ENCODE measurements around the gene MCC. TPM values are rescaled to one million over a fixed set of nuclear protein-coding genes. Genes with fewer than 3 reads are reported as not detected.

MCC gene
- total and polyA plus RNA-seq, 2 experiments from 2014 or later, result 3.4 to 8.8 TPM

DNA sequence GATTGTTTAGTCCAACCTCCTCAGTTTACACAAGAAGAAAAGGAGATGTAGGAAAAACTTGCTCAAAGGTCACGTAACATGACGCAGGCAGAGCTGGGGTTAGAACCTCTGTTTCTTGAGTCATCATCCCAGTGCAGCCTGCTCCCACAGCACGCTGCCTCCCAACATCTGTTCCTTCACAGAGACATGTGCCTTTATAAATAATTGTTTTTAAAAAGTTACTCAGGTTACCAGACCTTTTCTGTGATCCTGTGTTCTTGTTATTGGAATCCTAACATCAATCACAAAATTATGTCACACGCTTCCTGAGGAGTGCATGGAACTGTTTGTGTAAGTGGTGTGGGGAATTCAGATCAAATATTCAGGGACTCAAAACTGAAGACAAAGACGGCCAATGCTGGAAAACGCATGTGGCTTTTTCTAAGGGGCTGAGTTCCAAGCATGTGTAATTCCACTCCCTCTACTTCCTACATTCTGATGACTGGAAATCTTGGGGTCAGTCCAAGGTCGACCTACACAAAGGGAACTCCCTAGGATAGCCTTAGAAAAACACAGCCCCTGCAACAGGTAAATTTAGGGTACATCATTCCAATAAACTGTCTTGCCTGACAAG, 237.8 kb downstream of the MCC start:
- Histone ChIP-seq H4K20me1 (ENCODE audit: insufficient read depth) (no peaks in the 10 kb centered on the region), H3K9me2 (ENCODE audit: insufficient read depth) (peaks cover 3% of the 10 kb centered on the region; the same call in 1 of the 2 replicates), H3K27me3 (replicated peaks; ENCODE audit: insufficient read depth) (no peaks in the 10 kb centered on the region), H3K4me2 (ENCODE audit: unreplicated experiment) (peak overlapping the region; percentile 33), H3K79me2 (ENCODE audit: insufficient read depth) (no peaks in the 10 kb centered on the region), H3K27ac (peak overlapping the region; percentile 81), H3K9me3 (ENCODE audit: low read depth) (no peaks in the 10 kb centered on the region), H3K36me3 (ENCODE audit: low read depth) (no peaks in the 10 kb centered on the region), H2AFZ (no peak overlapping the region), H3K4me1 (ENCODE audit: insufficient read depth) (peaks cover 39% of the 10 kb centered on the region), H3K4me3 (no peak overlapping the region), H3K9ac (peak overlapping the region; percentile 66), H3F3A (ENCODE audit: insufficient read depth) (peaks cover 23% of the 10 kb centered on the region; the same call in 1 of the 2 replicates)
- no peak for TF ChIP-seq EZH2 (IDR thresholded peaks at IDR 0.05; ENCODE audit: insufficient read depth, poor library complexity, severe bottlenecking)
- no peak for TF ChIP-seq EZH2phosphoT487 (IDR thresholded peaks at IDR 0.05; ENCODE audit: insufficient read depth, low read depth)
- in situ Hi-C loops (cut with MboI), result no loop called here
- DNase-seq, result peak; percentile 90
- 10 to 18% methylated on average over 7 of the region's 7 CpGs for WGBS, 2 experiments (ENCODE audit: low coverage in 1 of 2, low lambda C conversion rate in 2 of 2, missing lambda C conversion rate in 2 of 2)

GRCh38 chr5:113249206-113249605, 239.0 kb downstream of the MCC start:
- no peak overlapping the region for H3K27ac ChIP-seq
- H3K4me1 ChIP-seq (ENCODE audit: insufficient read depth), result peaks cover 35% of the 10 kb centered on the region
- peak overlapping the region; percentile 66; the same call in 1 of the 2 replicates for H3K9ac ChIP-seq
- H3F3A ChIP-seq (ENCODE audit: insufficient read depth), result peaks cover 23% of the 10 kb centered on the region; the same call in 1 of the 2 replicates
- peaks cover 3% of the 10 kb centered on the region; the same call in 1 of the 2 replicates for H3K9me2 ChIP-seq (ENCODE audit: insufficient read depth)
- H3K4me2 ChIP-seq (ENCODE audit: unreplicated experiment), result no peak overlapping the region
- H3K9me3 ChIP-seq (ENCODE audit: low read depth), result no peaks in the 10 kb centered on the region
- no peak for DNase-seq
- no peak overlapping the region for H2AFZ ChIP-seq
- TF ChIP-seq EZH2 (IDR thresholded peaks at IDR 0.05; ENCODE audit: insufficient read depth, poor library complexity, severe bottlenecking) (no peak), EZH2phosphoT487 (IDR thresholded peaks at IDR 0.05; ENCODE audit: insufficient read depth, low read depth) (no peak)
- no peaks in the 10 kb centered on the region for H3K79me2 ChIP-seq (ENCODE audit: insufficient read depth)
- no peaks in the 10 kb centered on the region for H4K20me1 ChIP-seq (ENCODE audit: insufficient read depth)
- H3K4me3 ChIP-seq, result no peak overlapping the region
- in situ Hi-C loops (cut with MboI), result no loop called here
- 92 to 100% methylated on average over 1 of the region's 1 CpG for WGBS, 2 experiments (ENCODE audit: low coverage in 1 of 2, low lambda C conversion rate in 2 of 2, missing lambda C conversion rate in 2 of 2)
- H3K36me3 ChIP-seq (ENCODE audit: low read depth), result no peaks in the 10 kb centered on the region
- H3K27me3 ChIP-seq (replicated peaks; ENCODE audit: insufficient read depth), result no peaks in the 10 kb centered on the region

- H3K27ac ChIP-seq, result peak overlapping the region; percentile 90
- no peaks in the 10 kb centered on the region for H3K79me2 ChIP-seq (ENCODE audit: insufficient read depth)
- in situ Hi-C loops (cut with MboI), result no loop called here
- peaks cover 3% of the 10 kb centered on the region; the same call in 1 of the 2 replicates for H3K9me2 ChIP-seq (ENCODE audit: insufficient read depth)
- H3K4me3 ChIP-seq, result peak overlapping the region; percentile 62
- no peak for TF ChIP-seq EZH2 (IDR thresholded peaks at IDR 0.05; ENCODE audit: insufficient read depth, poor library complexity, severe bottlenecking)
- no peak for TF ChIP-seq EZH2phosphoT487 (IDR thresholded peaks at IDR 0.05; ENCODE audit: insufficient read depth, low read depth)
- no peaks in the 10 kb centered on the region for H3K9me3 ChIP-seq (ENCODE audit: low read depth)
- H3K4me1 ChIP-seq (ENCODE audit: insufficient read depth), result peaks cover 40% of the 10 kb centered on the region
- H3K9ac ChIP-seq, result peak overlapping the region; percentile 83
- 5 to 7% methylated on average over 5 of the region's 5 CpGs for WGBS, 2 experiments (ENCODE audit: low coverage in 1 of 2, low lambda C conversion rate in 2 of 2, missing lambda C conversion rate in 2 of 2)
- H3K4me2 ChIP-seq (ENCODE audit: unreplicated experiment), result peak overlapping the region; percentile 63
- H4K20me1 ChIP-seq (ENCODE audit: insufficient read depth), result no peaks in the 10 kb centered on the region
- H3K36me3 ChIP-seq (ENCODE audit: low read depth), result no peaks in the 10 kb centered on the region
- peak; percentile 67 for DNase-seq
- no peaks in the 10 kb centered on the region for H3K27me3 ChIP-seq (replicated peaks; ENCODE audit: insufficient read depth)
- H2AFZ ChIP-seq, result peak overlapping the region; percentile 83
- H3F3A ChIP-seq (ENCODE audit: insufficient read depth), result peaks cover 23% of the 10 kb centered on the region; the same call in 1 of the 2 replicates
Observed at GRCh38 chr5:113246361-113246870, 241.8 kb downstream of the MCC start.

GRCh38 chr5:113245427-113246225, 242.6 kb downstream of the MCC start:
- no peak for DNase-seq
- H3K9me2 ChIP-seq (ENCODE audit: insufficient read depth), result peaks cover 3% of the 10 kb centered on the region; the same call in 1 of the 2 replicates
- H4K20me1 ChIP-seq (ENCODE audit: insufficient read depth), result no peaks in the 10 kb centered on the region
- peak overlapping the region; percentile 83 for H2AFZ ChIP-seq
- peaks cover 36% of the 10 kb centered on the region for H3K4me1 ChIP-seq (ENCODE audit: insufficient read depth)
- TF ChIP-seq EZH2phosphoT487 (IDR thresholded peaks at IDR 0.05; ENCODE audit: insufficient read depth, low read depth) (no peak), EZH2 (IDR thresholded peaks at IDR 0.05; ENCODE audit: insufficient read depth, poor library complexity, severe bottlenecking) (no peak)
- in situ Hi-C loops (cut with MboI), result no loop called here
- 48 to 52% methylated on average over 2 of the region's 2 CpGs for WGBS, 2 experiments (ENCODE audit: low coverage in 1 of 2, low lambda C conversion rate in 2 of 2, missing lambda C conversion rate in 2 of 2)
- peak overlapping the region; percentile 90 for H3K27ac ChIP-seq
- no peaks in the 10 kb centered on the region for H3K36me3 ChIP-seq (ENCODE audit: low read depth)
- no peaks in the 10 kb centered on the region for H3K9me3 ChIP-seq (ENCODE audit: low read depth)
- H3K9ac ChIP-seq, result peak overlapping the region; percentile 83
- peaks cover 23% of the 10 kb centered on the region; the same call in 1 of the 2 replicates for H3F3A ChIP-seq (ENCODE audit: insufficient read depth)
- peak overlapping the region; percentile 63 for H3K4me2 ChIP-seq (ENCODE audit: unreplicated experiment)
- no peaks in the 10 kb centered on the region for H3K79me2 ChIP-seq (ENCODE audit: insufficient read depth)
- H3K4me3 ChIP-seq, result peak overlapping the region; percentile 62
- H3K27me3 ChIP-seq (replicated peaks; ENCODE audit: insufficient read depth), result no peaks in the 10 kb centered on the region
